Liver (tissue), 9 donors: ENCODE results near the gene PDK2. TPM values are rescaled to one million over a fixed set of nuclear protein-coding genes. Genes with fewer than 3 reads are reported as not detected.

Experiments used
- DNase-seq: peaks from one replicate; pipeline ENCODE4 v3.0.0-alpha.2; 2017; ENCODE audit warnings: low spot score
- H3K27ac ChIP-seq, 2 donors: one replicate each; pipeline ENCODE4 v1.7.0; 2013; ENCODE audit warnings: inconsistent platforms in 2 of 2, low read length in 2 of 2, control low read depth in 1 of 2, low read depth in 1 of 2, mild to moderate bottlenecking in 1 of 2
- H3K27me3 ChIP-seq, 4 donors: one replicate each; pipeline versions ENCODE4 v1.6.1 to v1.7.0; 2013; ENCODE audit warnings: low read length in 3 of 4, inconsistent platforms in 1 of 4, mild to moderate bottlenecking in 1 of 4, moderate library complexity in 1 of 4; ENCODE audit not compliant: control insufficient read depth in 4 of 4, insufficient read depth in 4 of 4
- H3K36me3 ChIP-seq, 4 donors: one replicate each; pipeline versions ENCODE4 v1.6.1 to v1.7.0; 2013; ENCODE audit warnings: low read length in 3 of 4, mild to moderate bottlenecking in 3 of 4, low read depth in 1 of 4, moderate library complexity in 1 of 4; ENCODE audit not compliant: control insufficient read depth in 4 of 4, insufficient read depth in 3 of 4
- H3K4me1 ChIP-seq, 4 donors: one replicate each; pipeline versions ENCODE4 v1.6.1 to v1.7.0; 2013; ENCODE audit warnings: low read length in 3 of 4, mild to moderate bottlenecking in 3 of 4, moderate library complexity in 1 of 4; ENCODE audit not compliant: control insufficient read depth in 4 of 4, insufficient read depth in 4 of 4
- H3K4me3 ChIP-seq, 3 donors: one replicate each; pipeline versions ENCODE4 v1.6.1 to v1.7.0; 2013; ENCODE audit warnings: low read length in 3 of 3, control low read depth in 1 of 3, low read depth in 1 of 3, mild to moderate bottlenecking in 1 of 3
- H3K9ac ChIP-seq, 2 donors: one replicate each; pipeline ENCODE4 v1.7.0; 2013; ENCODE audit warnings: low read length in 2 of 2, mild to moderate bottlenecking in 2 of 2, moderate library complexity in 2 of 2, control low read depth in 1 of 2, low read depth in 1 of 2
- H3K9me3 ChIP-seq, 4 donors: one replicate each; pipeline versions ENCODE4 v1.6.1 to v1.7.0; 2013; ENCODE audit warnings: low read length in 3 of 4; ENCODE audit not compliant: control insufficient read depth in 4 of 4
- ATF3 ChIP-seq: IDR thresholded peaks from 2 replicates; pipeline ENCODE4 v1.6.1; 2016; ENCODE audit warnings: antibody characterized with exemption
- EGR1 ChIP-seq, 2 donors: IDR thresholded peaks; 2 replicates each; pipeline ENCODE4 v1.6.1; 2016 to 2018; ENCODE audit warnings: antibody characterized with exemption in 2 of 2, low read depth in 2 of 2
- FOXA1 ChIP-seq: IDR thresholded peaks from 2 replicates; pipeline ENCODE4 v1.6.1; 2016; ENCODE audit warnings: antibody characterized with exemption
- FOXA2 ChIP-seq: IDR thresholded peaks from 2 replicates; pipeline ENCODE4 v1.6.1; 2016; ENCODE audit warnings: antibody characterized with exemption
- GABPA ChIP-seq, 2 donors: IDR thresholded peaks in 1 of 2; conservative IDR thresholded peaks in 1 of 2; 2 replicates each; pipeline ENCODE4 v1.6.1; 2016; ENCODE audit warnings: antibody characterized with exemption in 2 of 2, mild to moderate bottlenecking in 1 of 2, moderate library complexity in 1 of 2
- HNF4A ChIP-seq, 2 donors: conservative IDR thresholded peaks; 2 replicates each; pipeline ENCODE4 v1.6.1; 2016; ENCODE audit warnings: antibody characterized with exemption in 2 of 2, mild to moderate bottlenecking in 2 of 2
- HNF4G ChIP-seq: IDR thresholded peaks from 2 replicates; pipeline ENCODE4 v1.6.1; 2016; ENCODE audit warnings: antibody characterized with exemption
- MAX ChIP-seq: IDR thresholded peaks from 2 replicates; pipeline ENCODE4 v1.6.1; 2016; ENCODE audit warnings: antibody characterized with exemption
- NR2F2 ChIP-seq: IDR thresholded peaks from 2 replicates; pipeline ENCODE4 v1.6.1; 2016; ENCODE audit warnings: antibody characterized with exemption
- RAD21 ChIP-seq, 2 donors: IDR thresholded peaks; 2 replicates each; pipeline ENCODE4 v1.6.1; 2016; ENCODE audit warnings: antibody characterized with exemption in 2 of 2, mild to moderate bottlenecking in 2 of 2
- REST ChIP-seq: IDR thresholded peaks from 2 replicates; pipeline ENCODE4 v1.6.1; 2016; ENCODE audit warnings: antibody characterized with exemption, mild to moderate bottlenecking
- RXRA ChIP-seq, 2 donors: IDR thresholded peaks; 2 replicates each; pipeline ENCODE4 v1.6.1; 2017 to 2018; ENCODE audit warnings: antibody characterized with exemption in 2 of 2, mild to moderate bottlenecking in 1 of 2
- SP1 ChIP-seq: IDR thresholded peaks from 2 replicates; pipeline ENCODE4 v1.6.1; 2018; ENCODE audit warnings: antibody characterized with exemption, mild to moderate bottlenecking
- TAF1 ChIP-seq: conservative IDR thresholded peaks from 2 replicates; pipeline ENCODE4 v1.6.1; 2016; ENCODE audit warnings: antibody characterized with exemption, mild to moderate bottlenecking
- YY1 ChIP-seq: IDR thresholded peaks from 2 replicates; pipeline ENCODE4 v1.6.1; 2016; ENCODE audit warnings: antibody characterized with exemption, mild to moderate bottlenecking
- WGBS: extraction: QIAGEN DNeasy Blood & Tissue Kit; methylation state at CpG from one replicate; pipeline ENCODE4 v1.1.7; 2013; 5-methylcytosine and 5-hydroxymethylcytosine counted together
- polyA plus RNA-seq, 2 donors: library from polyadenylated mRNA; stranded (reverse) in 1 of 2; unstranded in 1 of 2; fragments of 200-250 nt in 1 of 2; fragments of >200 nt in 1 of 2; fragmentation: Nextera tagmentation in 1 of 2; extraction: Ambion mirVana in 1 of 2; gene quantifications; one replicate each; pipeline versions ENCODE4 v1.2.1 to v1.2.3, GENCODE V29; 2013 to 2015
- total RNA-seq, 2 donors: library from RNA; depleted of rRNA; stranded (reverse); fragments of >200 nt; gene quantifications; one replicate each; pipeline ENCODE4 v1.2.3, GENCODE V29; 2014
- TF ChIP-seq, protein P1 (sequence below): fragments of 150-350 bp; IDR thresholded peaks from 2 replicates; pipeline ENCODE4 v1.5.1; 2017; ENCODE audit warnings: improper control_type of control experiment, low read depth, low read length; ENCODE audit not compliant: missing input control
- TF ChIP-seq, protein P2 (sequence below): IDR thresholded peaks from 2 replicates; pipeline ENCODE4 v1.6.1; 2016; ENCODE audit warnings: antibody characterized with exemption
- donor health status: healthy.
- donor health status: healthy.
- donor health status: healthy.
- donor health status: healthy.
- donor health status: healthy.

The PDK2 gene
- total and polyA plus RNA-seq, 4 donors: 8.6 to 36.6 (median 28.5) TPM

DNA sequence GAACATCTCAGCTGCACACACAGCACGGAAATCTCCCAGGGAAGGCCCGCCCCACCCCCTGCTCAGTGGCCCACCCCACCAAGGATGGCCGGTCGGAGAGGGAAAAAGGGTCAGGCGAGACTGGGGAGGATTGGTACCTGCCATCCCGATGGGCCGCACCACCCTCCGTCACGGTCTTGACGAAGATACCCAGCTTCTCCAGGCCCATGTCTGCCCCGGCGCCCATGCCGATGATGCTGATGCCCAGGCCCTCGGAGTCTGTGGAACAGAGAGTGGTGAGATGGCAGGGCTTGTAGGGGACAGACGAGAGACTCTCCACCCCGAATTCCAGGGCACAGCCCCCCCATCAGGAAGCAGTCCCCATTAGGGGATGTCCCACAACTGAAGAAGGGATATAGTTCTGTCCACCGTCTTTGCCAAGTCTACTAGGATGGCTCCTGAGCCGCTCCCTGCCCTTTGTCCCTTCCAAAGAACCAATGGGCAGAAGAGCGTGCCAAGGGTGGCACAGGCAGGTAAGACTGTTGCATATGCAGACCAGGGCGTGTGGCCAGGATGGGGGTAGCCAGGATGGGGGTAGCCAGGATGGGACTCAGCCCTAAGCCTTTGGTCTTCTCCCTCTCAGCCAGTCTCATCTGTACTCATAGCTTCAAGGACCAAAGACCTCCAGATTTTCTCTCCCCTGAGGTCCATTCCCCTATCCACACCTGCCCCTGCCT, 48.5 kb downstream of the PDK2 start:
- Histone ChIP-seq H3K9ac (no peak overlapping the region), H3K4me3 (no peak overlapping the region), H3K27ac (no peak overlapping the region), H3K4me1 (peaks cover 26 to 57% (median 52%) of the 10 kb centered on the region in 4 donors), H3K27me3 (no peaks in the 10 kb centered on the region), H3K36me3 (peaks cover 6 to 16% (median 13%) of the 10 kb centered on the region in 4 donors), H3K9me3 (no peaks in the 10 kb centered on the region)
- TF ChIP-seq HNF4G (no peak), FOXA1 (no peak), SP1 (no peak), YY1 (no peak), RAD21 (IDR thresholded peaks at IDR 0.05) (no peak), FOXA2 (no peak), HNF4A (conservative IDR thresholded peaks at IDR 0.05) (peak in 1 of 2 donors; percentile 26)
- 90% methylated on average over 20 of the region's 20 CpGs for WGBS
- DNase-seq: no peak

DNA sequence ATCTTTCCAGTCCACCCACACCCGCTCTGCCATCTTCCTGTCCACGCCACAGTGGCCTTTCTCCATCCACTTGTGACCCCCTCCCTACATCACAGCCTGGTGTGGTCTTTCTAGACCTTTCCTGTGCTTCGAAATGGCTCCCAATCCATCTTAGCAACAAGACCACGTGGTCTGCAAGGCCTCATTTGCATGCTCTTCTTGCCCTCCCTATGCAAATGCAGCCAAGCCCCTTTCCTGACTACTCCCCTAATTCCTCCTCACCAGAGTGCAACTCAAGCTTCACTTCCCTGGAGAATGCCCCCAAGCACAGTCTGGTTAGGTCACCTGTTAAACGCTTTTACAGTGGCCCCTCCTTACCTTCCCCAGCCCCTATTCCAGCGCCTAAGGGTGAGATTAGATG, 49.2 kb downstream of the PDK2 start:
- 87% methylated on average over 6 of the region's 6 CpGs for WGBS
- Histone ChIP-seq H3K9ac (no peak overlapping the region), H3K4me1 (peaks cover 26 to 58% (median 52%) of the 10 kb centered on the region in 4 donors)

GRCh38 chr17:50144845-50145531, 49.8 kb downstream of the PDK2 start:
- no peaks in the 10 kb centered on the region for H3K9me3 ChIP-seq
- no peak for DNase-seq
- H3K4me3 ChIP-seq: no peak overlapping the region
- H3K4me1 ChIP-seq: peaks cover 26 to 62% (median 54%) of the 10 kb centered on the region in 4 donors
- H3K27me3 ChIP-seq: no peaks in the 10 kb centered on the region
- H3K36me3 ChIP-seq: peaks cover 0 to 11% (median 5%) of the 10 kb centered on the region in 4 donors
- peak overlapping the region in 1 of 2 donors; percentile 0 for H3K27ac ChIP-seq
- H3K9ac ChIP-seq: no peak overlapping the region
- 63% methylated on average over 16 of the region's 16 CpGs for WGBS
- no peak for TF ChIP-seq FOXA1
- TF ChIP-seq NR2F2: peak; percentile 87
- no peak for TF ChIP-seq REST
- TF ChIP-seq RXRA (IDR thresholded peaks at IDR 0.05): peak; percentile 82 to 95
- TF ChIP-seq HNF4A (conservative IDR thresholded peaks at IDR 0.05): peak; percentile 65 to 75
- TF ChIP-seq, protein P1, sequence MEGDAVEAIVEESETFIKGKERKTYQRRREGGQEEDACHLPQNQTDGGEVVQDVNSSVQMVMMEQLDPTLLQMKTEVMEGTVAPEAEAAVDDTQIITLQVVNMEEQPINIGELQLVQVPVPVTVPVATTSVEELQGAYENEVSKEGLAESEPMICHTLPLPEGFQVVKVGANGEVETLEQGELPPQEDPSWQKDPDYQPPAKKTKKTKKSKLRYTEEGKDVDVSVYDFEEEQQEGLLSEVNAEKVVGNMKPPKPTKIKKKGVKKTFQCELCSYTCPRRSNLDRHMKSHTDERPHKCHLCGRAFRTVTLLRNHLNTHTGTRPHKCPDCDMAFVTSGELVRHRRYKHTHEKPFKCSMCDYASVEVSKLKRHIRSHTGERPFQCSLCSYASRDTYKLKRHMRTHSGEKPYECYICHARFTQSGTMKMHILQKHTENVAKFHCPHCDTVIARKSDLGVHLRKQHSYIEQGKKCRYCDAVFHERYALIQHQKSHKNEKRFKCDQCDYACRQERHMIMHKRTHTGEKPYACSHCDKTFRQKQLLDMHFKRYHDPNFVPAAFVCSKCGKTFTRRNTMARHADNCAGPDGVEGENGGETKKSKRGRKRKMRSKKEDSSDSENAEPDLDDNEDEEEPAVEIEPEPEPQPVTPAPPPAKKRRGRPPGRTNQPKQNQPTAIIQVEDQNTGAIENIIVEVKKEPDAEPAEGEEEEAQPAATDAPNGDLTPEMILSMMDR: no peak
- TF ChIP-seq, protein P2, sequence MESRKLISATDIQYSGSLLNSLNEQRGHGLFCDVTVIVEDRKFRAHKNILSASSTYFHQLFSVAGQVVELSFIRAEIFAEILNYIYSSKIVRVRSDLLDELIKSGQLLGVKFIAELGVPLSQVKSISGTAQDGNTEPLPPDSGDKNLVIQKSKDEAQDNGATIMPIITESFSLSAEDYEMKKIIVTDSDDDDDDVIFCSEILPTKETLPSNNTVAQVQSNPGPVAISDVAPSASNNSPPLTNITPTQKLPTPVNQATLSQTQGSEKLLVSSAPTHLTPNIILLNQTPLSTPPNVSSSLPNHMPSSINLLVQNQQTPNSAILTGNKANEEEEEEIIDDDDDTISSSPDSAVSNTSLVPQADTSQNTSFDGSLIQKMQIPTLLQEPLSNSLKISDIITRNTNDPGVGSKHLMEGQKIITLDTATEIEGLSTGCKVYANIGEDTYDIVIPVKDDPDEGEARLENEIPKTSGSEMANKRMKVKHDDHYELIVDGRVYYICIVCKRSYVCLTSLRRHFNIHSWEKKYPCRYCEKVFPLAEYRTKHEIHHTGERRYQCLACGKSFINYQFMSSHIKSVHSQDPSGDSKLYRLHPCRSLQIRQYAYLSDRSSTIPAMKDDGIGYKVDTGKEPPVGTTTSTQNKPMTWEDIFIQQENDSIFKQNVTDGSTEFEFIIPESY: no peak
- no peak for TF ChIP-seq EGR1 (IDR thresholded peaks at IDR 0.05; ENCODE audit: low read depth in 2 of 2)
- no peak for TF ChIP-seq YY1
- TF ChIP-seq GABPA (IDR thresholded peaks at IDR 0.05 in 1 of 2, conservative IDR thresholded peaks at IDR 0.05 in 1 of 2): no peak
- TF ChIP-seq TAF1: no peak
- no peak for TF ChIP-seq MAX
- peak in 1 of 2 donors; percentile 21 for TF ChIP-seq RAD21 (IDR thresholded peaks at IDR 0.05)
- no peak for TF ChIP-seq ATF3

More for the DNA sequence above, 49.2 kb downstream of the PDK2 start:
- Histone ChIP-seq H3K36me3 (peaks cover 3 to 11% (median 6%) of the 10 kb centered on the region in 4 donors), H3K27me3 (no peaks in the 10 kb centered on the region), H3K9me3 (no peaks in the 10 kb centered on the region), H3K4me3 (no peak overlapping the region), H3K27ac (no peak overlapping the region)
- TF ChIP-seq RAD21 (IDR thresholded peaks at IDR 0.05): no peak
- TF ChIP-seq MAX: no peak
- no peak for TF ChIP-seq EGR1 (IDR thresholded peaks at IDR 0.05; ENCODE audit: low read depth in 2 of 2)
- no peak for DNase-seq
